ENCODE measurements around the gene NFX1. TPM values are rescaled to one million over a fixed set of nuclear protein-coding genes. Genes with fewer than 3 reads are reported as not detected.

NFX1 gene
- total RNA-seq, 1 experiment from 2014 or later = 40.0 TPM

DNA sequence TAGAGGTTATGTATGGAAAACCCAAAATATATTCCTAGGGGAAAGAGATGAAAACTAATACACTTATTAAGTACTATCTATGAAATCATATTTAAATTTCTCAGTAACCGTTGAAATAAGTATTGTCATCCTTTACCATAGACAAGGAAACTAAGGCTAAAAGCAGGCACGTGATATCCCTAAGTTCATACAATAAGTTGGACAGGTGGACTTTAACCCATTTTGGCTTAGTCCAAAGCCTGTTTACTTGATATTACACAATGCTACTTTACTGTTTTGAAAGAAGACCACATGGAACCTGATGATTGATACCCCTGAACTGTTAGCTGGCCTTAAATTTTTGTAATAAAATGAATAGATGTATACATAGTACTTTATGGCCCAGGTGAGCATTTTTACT, 3.5 kb downstream of the NFX1 start:
- Histone ChIP-seq H3K27me3 (replicated peaks; ENCODE audit: insufficient read depth, low read depth, low read length, poor library complexity) (no peaks in the 10 kb centered on the region), H3K4me3 (ENCODE audit: low read depth, low read length, poor library complexity, severe bottlenecking) (no peak overlapping the region), H3K27ac (ENCODE audit: low read depth, low read length, poor library complexity, severe bottlenecking) (no peak overlapping the region), H3K9me3 (ENCODE audit: low read depth, low read length, poor library complexity, severe bottlenecking) (no peaks in the 10 kb centered on the region), H3K4me1 (ENCODE audit: insufficient read depth, low read length, poor library complexity, severe bottlenecking) (peaks cover 8% of the 10 kb centered on the region), H3K36me3 (ENCODE audit: insufficient read depth, low read length, poor library complexity, severe bottlenecking) (peaks cover 42% of the 10 kb centered on the region)
- TF ChIP-seq, protein P1, sequence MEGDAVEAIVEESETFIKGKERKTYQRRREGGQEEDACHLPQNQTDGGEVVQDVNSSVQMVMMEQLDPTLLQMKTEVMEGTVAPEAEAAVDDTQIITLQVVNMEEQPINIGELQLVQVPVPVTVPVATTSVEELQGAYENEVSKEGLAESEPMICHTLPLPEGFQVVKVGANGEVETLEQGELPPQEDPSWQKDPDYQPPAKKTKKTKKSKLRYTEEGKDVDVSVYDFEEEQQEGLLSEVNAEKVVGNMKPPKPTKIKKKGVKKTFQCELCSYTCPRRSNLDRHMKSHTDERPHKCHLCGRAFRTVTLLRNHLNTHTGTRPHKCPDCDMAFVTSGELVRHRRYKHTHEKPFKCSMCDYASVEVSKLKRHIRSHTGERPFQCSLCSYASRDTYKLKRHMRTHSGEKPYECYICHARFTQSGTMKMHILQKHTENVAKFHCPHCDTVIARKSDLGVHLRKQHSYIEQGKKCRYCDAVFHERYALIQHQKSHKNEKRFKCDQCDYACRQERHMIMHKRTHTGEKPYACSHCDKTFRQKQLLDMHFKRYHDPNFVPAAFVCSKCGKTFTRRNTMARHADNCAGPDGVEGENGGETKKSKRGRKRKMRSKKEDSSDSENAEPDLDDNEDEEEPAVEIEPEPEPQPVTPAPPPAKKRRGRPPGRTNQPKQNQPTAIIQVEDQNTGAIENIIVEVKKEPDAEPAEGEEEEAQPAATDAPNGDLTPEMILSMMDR (conservative IDR thresholded peaks at IDR 0.05; ENCODE audit: low read depth, low read length) = no peak
- no peak for TF ChIP-seq EZH2 (IDR thresholded peaks at IDR 0.05; ENCODE audit: borderline replicate concordance, low read depth, low read length, poor library complexity, severe bottlenecking)
- BruUV-seq (replicated peaks) = no TSS peak
- POLR2A ChIA-PET (ENCODE audit: low non-redundant PET) = no interaction called here
- intact Hi-C loops (cut with micrococcal nuclease; ENCODE audit: unreplicated experiment) = no loop called here
- CTCF ChIA-PET = no interaction called here
- DNase-seq (ENCODE audit: low spot score) = no peak

DNA sequence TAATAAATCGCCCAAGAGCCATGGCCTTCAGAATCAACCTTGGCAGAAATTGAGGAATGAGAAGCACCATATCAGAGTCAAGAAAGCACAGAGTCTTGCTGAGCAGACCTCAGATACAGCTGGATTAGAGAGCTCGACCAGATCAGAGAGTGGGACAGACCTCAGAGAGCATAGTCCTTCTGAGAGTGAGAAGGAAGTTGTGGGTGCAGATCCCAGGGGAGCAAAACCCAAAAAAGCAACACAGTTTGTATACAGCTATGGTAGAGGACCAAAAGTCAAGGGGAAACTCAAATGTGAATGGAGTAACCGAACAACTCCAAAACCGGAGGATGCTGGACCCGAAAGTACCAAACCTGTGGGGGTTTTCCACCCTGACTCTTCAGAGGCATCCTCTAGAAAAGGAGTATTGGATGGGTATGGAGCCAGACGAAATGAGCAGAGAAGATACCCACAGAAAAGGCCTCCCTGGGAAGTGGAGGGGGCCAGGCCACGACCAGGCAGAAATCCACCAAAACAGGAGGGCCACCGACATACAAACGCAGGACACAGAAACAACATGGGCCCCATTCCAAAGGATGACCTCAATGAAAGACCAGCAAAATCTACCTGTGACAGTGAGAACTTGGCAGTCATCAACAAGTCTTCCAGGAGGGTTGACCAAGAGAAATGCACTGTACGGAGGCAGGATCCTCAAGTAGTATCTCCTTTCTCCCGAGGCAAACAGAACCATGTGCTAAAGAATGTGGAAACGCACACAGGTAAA, 4.5 kb downstream of the NFX1 start:
- H3K9me3 ChIP-seq (ENCODE audit: low read depth, low read length, poor library complexity, severe bottlenecking) = no peaks in the 10 kb centered on the region
- peaks cover 8% of the 10 kb centered on the region for H3K4me1 ChIP-seq (ENCODE audit: insufficient read depth, low read length, poor library complexity, severe bottlenecking)
- intact Hi-C loops (cut with micrococcal nuclease; ENCODE audit: unreplicated experiment) = no loop called here
- H3K27me3 ChIP-seq (replicated peaks; ENCODE audit: insufficient read depth, low read depth, low read length, poor library complexity) = no peaks in the 10 kb centered on the region
- peaks cover 53% of the 10 kb centered on the region for H3K36me3 ChIP-seq (ENCODE audit: insufficient read depth, low read length, poor library complexity, severe bottlenecking)
- POLR2A ChIA-PET (ENCODE audit: low non-redundant PET) = interaction anchor here (0.6 kb wide), 1 partner anchor 31 kb away, joined by 3 read pairs; no protein-coding TSS in a partner anchor
- no TSS peak for BruUV-seq (replicated peaks)
- CTCF ChIA-PET = no interaction called here
- no peak overlapping the region for H3K4me3 ChIP-seq (ENCODE audit: low read depth, low read length, poor library complexity, severe bottlenecking)
- TF ChIP-seq EZH2 (IDR thresholded peaks at IDR 0.05; ENCODE audit: borderline replicate concordance, low read depth, low read length, poor library complexity, severe bottlenecking) = no peak
- TF ChIP-seq, protein P1 (conservative IDR thresholded peaks at IDR 0.05; ENCODE audit: low read depth, low read length) = no peak
- no peak overlapping the region for H3K27ac ChIP-seq (ENCODE audit: low read depth, low read length, poor library complexity, severe bottlenecking)
- DNase-seq (ENCODE audit: low spot score) = no peak

DNA sequence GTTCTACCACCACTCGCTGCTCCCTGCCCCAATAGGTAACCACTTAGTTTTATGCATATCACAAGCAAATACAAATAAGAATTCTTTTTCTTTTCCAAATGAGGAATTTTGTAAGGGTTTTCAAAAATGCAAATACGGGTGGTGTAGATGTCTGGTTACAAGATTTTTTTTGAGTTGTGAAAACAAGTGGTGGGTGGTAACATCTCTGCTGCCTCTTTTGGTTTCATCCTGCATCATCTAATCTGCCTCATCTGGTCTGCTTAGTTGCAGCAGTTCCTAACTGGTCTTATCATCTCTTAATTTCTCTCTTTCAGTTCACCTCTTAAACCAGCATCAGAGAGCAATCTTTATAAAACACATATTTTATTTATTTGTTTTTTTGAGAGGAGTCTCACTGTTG, 5.3 kb downstream of the NFX1 start:
- no peaks in the 10 kb centered on the region for H3K9me3 ChIP-seq (ENCODE audit: low read depth, low read length, poor library complexity, severe bottlenecking)
- intact Hi-C loops (cut with micrococcal nuclease; ENCODE audit: unreplicated experiment) = no loop called here
- POLR2A ChIA-PET (ENCODE audit: low non-redundant PET) = no interaction called here
- no peak for DNase-seq (ENCODE audit: low spot score)
- no peaks in the 10 kb centered on the region for H3K27me3 ChIP-seq (replicated peaks; ENCODE audit: insufficient read depth, low read depth, low read length, poor library complexity)
- H3K36me3 ChIP-seq (ENCODE audit: insufficient read depth, low read length, poor library complexity, severe bottlenecking) = peaks cover 60% of the 10 kb centered on the region
- H3K27ac ChIP-seq (ENCODE audit: low read depth, low read length, poor library complexity, severe bottlenecking) = no peak overlapping the region
- TF ChIP-seq EZH2 (IDR thresholded peaks at IDR 0.05; ENCODE audit: borderline replicate concordance, low read depth, low read length, poor library complexity, severe bottlenecking) = no peak
- TF ChIP-seq, protein P1 (conservative IDR thresholded peaks at IDR 0.05; ENCODE audit: low read depth, low read length) = no peak
- H3K4me1 ChIP-seq (ENCODE audit: insufficient read depth, low read length, poor library complexity, severe bottlenecking) = peaks cover 8% of the 10 kb centered on the region
- CTCF ChIA-PET = no interaction called here
- H3K4me3 ChIP-seq (ENCODE audit: low read depth, low read length, poor library complexity, severe bottlenecking) = no peak overlapping the region
- BruUV-seq (replicated peaks) = no TSS peak
